ENCODE data around the gene CHRNG.

GRCh38 chr2:232593982-232594381 is 54.5 kb downstream of the CHRNG start:
- TF ChIP-seq JUNB (IDR thresholded peaks at IDR 0.05; ENCODE audit: unreplicated experiment): no peak
- no peak for TF ChIP-seq EZH2 (IDR thresholded peaks at IDR 0.05; ENCODE audit: low read depth, unreplicated experiment)
- no peak for TF ChIP-seq CTCF (conservative IDR thresholded peaks at IDR 0.05; ENCODE audit: low read depth in 2 of 2)
- TF ChIP-seq POLR2AphosphoS5 (IDR thresholded peaks at IDR 0.05; ENCODE audit: low read depth): no peak
- TF ChIP-seq REST (IDR thresholded peaks at IDR 0.05; ENCODE audit: unreplicated experiment): no peak
- no peak for TF ChIP-seq EZH2phosphoT487 (IDR thresholded peaks at IDR 0.05; ENCODE audit: unreplicated experiment)
- no peak for TF ChIP-seq ZNF331 (CRISPR knock-in tag; IDR thresholded peaks at IDR 0.05; ENCODE audit: low read depth)
- no peak for TF ChIP-seq CREB1 (CRISPR knock-in tag; IDR thresholded peaks at IDR 0.05; ENCODE audit: low read depth)
- no peak for TF ChIP-seq ZNF114 (CRISPR knock-in tag; IDR thresholded peaks at IDR 0.05)
- no peak for TF ChIP-seq STAT1 (IDR thresholded peaks at IDR 0.05; ENCODE audit: unreplicated experiment)
